ENCODE measurements around the gene GCSH. TPM values are rescaled to one million over a fixed set of nuclear protein-coding genes. Genes with fewer than 3 reads are reported as not detected.

GCSH gene
- 27.0 TPM for total RNA-seq

DNA sequence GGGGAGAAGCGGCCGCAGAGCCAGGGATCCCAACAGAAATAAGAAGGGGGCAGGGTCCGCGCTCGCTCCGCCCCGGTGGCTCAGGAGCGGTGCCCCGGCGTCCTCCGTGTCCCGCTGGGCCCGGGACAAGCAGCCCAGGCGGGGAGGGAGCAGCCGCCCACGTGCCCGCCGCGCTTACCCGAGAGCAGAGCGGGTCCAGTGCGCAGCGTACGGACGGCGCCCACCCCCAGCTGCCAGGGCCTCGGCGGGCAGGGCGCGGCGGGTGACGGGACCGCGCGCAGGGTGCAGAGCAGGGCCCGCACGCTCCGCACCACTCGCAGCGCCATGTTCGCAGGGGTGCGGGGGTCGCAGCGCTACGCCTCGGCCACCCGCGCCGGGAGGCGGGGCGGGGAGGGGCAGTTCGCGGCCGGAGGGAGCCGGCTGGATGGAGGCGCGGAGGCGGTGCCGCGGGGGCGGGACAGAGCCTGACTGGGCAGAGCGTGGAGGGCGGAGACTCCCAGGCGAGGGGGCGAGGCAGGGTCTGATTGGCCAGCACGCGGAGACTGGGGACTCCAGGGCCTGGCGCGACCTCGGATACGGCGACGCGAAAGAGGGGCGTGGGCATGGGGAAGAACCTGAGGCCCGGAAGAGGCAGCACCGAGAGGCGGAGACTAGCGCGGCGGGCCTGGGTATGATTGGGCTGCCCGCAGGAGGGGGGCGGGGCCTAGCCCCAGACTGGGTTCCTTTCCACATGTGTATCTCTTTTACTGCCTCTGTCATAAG lies at the start of gene GCSH:
Gene GCSH (minus strand): TSS at position 443 of the 762 bp plus-strand sequence. CDS start 117 bp downstream, at position 326.
- H3K9me3 ChIP-seq, result no peaks in the 10 kb centered on the region
- TF ChIP-seq POLR2A (IDR thresholded peaks at IDR 0.05) (no peak), POLR2AphosphoS5 (IDR thresholded peaks at IDR 0.05; ENCODE audit: insufficient read depth in 1 of 2, low read depth in 1 of 2) (peak; percentile 59 to 64), CTCF (IDR thresholded peaks at IDR 0.05) (no peak)
- DNase-seq (ENCODE audit: extremely low spot score in 2 of 2), result peak; percentile 98 to 99
- peak within 1 kb of the TSS; percentile 78 to 89 for H3K4me3 ChIP-seq
- H3K36me3 ChIP-seq, result no peaks in the 10 kb centered on the region
- H3K4me1 ChIP-seq, result peaks cover 8% of the 10 kb centered on the region
- H3K27ac ChIP-seq, result peak within 1 kb of the TSS; percentile 73
- intact Hi-C loops (cut with DNase I), result no loop called here
- no peaks in the 10 kb centered on the region for H3K27me3 ChIP-seq

GRCh38 chr16:81143921-81144471 lies 47.8 kb upstream of the GCSH start:
- H3K27me3 ChIP-seq, result no peaks in the 10 kb centered on the region
- DNase-seq (ENCODE audit: extremely low spot score in 2 of 2), result no peak
- intact Hi-C loops (cut with DNase I), result no loop called here
- H3K4me1 ChIP-seq, result no peaks in the 10 kb centered on the region
- H3K4me3 ChIP-seq, result no peak overlapping the region
- H3K9me3 ChIP-seq, result no peaks in the 10 kb centered on the region
- TF ChIP-seq POLR2AphosphoS5 (IDR thresholded peaks at IDR 0.05; ENCODE audit: insufficient read depth in 1 of 2, low read depth in 1 of 2) (no peak), CTCF (IDR thresholded peaks at IDR 0.05) (no peak), POLR2A (IDR thresholded peaks at IDR 0.05) (no peak)
- no peaks in the 10 kb centered on the region for H3K36me3 ChIP-seq
- H3K27ac ChIP-seq, result no peak overlapping the region

DNA sequence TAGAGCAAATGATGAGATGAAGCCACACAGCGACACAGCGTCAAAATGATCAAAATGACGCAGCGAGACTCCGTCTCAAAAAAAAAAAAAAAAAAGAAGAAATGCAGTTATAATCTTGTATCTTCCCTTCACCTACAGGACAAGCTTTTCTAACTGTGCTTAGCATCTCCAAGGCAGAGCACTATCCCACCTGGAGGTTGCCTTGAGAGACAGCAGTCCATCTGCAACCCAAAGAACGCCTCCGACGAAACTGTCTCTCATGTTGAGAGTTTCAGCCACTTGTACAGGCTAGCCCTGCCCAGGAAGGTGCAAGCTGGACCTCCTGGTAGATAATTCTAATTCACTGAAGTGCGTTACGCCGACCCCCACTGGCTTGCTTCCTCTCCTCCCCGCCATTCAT lies 46.7 kb upstream of the GCSH start:
- Histone ChIP-seq H3K36me3 (no peaks in the 10 kb centered on the region), H3K4me1 (no peaks in the 10 kb centered on the region), H3K9me3 (no peaks in the 10 kb centered on the region), H3K27ac (no peak overlapping the region), H3K27me3 (no peaks in the 10 kb centered on the region), H3K4me3 (no peak overlapping the region)
- intact Hi-C loops (cut with DNase I), result no loop called here
- no peak for DNase-seq (ENCODE audit: extremely low spot score in 2 of 2)
- TF ChIP-seq POLR2AphosphoS5 (IDR thresholded peaks at IDR 0.05; ENCODE audit: insufficient read depth in 1 of 2, low read depth in 1 of 2) (no peak), CTCF (IDR thresholded peaks at IDR 0.05) (no peak), POLR2A (IDR thresholded peaks at IDR 0.05) (no peak)

- no peak for TF ChIP-seq CTCF (IDR thresholded peaks at IDR 0.05)
- TF ChIP-seq POLR2A (IDR thresholded peaks at IDR 0.05), result no peak
- no peak for TF ChIP-seq POLR2AphosphoS5 (IDR thresholded peaks at IDR 0.05; ENCODE audit: insufficient read depth in 1 of 2, low read depth in 1 of 2)
- no peak overlapping the region for H3K4me3 ChIP-seq
- H3K27ac ChIP-seq, result no peak overlapping the region
- no peak for DNase-seq (ENCODE audit: extremely low spot score in 2 of 2)
- no peaks in the 10 kb centered on the region for H3K27me3 ChIP-seq
- intact Hi-C loops (cut with DNase I), result no loop called here
- H3K4me1 ChIP-seq, result peaks cover 8% of the 10 kb centered on the region
- H3K9me3 ChIP-seq, result no peaks in the 10 kb centered on the region
- H3K36me3 ChIP-seq, result no peaks in the 10 kb centered on the region
These were observed 45.0 kb upstream of the GCSH start for GRCh38 chr16:81140930-81141780.
